ENCODE measurements around the gene CTNNBL1. TPM values are rescaled to one million over a fixed set of nuclear protein-coding genes. Genes with fewer than 3 reads are reported as not detected.

CTNNBL1 gene, protein sequence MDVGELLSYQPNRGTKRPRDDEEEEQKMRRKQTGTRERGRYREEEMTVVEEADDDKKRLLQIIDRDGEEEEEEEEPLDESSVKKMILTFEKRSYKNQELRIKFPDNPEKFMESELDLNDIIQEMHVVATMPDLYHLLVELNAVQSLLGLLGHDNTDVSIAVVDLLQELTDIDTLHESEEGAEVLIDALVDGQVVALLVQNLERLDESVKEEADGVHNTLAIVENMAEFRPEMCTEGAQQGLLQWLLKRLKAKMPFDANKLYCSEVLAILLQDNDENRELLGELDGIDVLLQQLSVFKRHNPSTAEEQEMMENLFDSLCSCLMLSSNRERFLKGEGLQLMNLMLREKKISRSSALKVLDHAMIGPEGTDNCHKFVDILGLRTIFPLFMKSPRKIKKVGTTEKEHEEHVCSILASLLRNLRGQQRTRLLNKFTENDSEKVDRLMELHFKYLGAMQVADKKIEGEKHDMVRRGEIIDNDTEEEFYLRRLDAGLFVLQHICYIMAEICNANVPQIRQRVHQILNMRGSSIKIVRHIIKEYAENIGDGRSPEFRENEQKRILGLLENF
- 10 to 100 TPM; 72.6 to 93.4 TPM for total RNA-seq

GRCh38 chr20:37693635-37694626, at the start of gene CTNNBL1:
CTNNBL1 (plus strand) TSS chr20:37694030; CDS start chr20:37694123, 93 bp downstream.
- no peaks in the 10 kb centered on the region for H3K9me3 Mint-ChIP-seq (ENCODE audit: low read depth)
- H3K36me3 Mint-ChIP-seq (ENCODE audit: low read depth), result peaks cover 16% of the 10 kb centered on the region
- ChIA-PET POLR2A (interaction anchor here (0.6 kb wide), 1 partner anchor 748 kb away, joined by 4 read pairs; no protein-coding TSS in a partner anchor), CTCF (no interaction called here)
- DNase-seq (peak; percentile 99), ATAC-seq (peak; percentile 98)
- intact Hi-C loops (cut with DNase I, micrococcal nuclease), result loop anchor here in 1 of 2 experiments (1.0 to 5.0 kb wide), 5 partner anchors 51 to 753 kb away; partner anchors contain the start of genes BLCAP, RPRD1B and TTI1
- H3K4me1 Mint-ChIP-seq, result peaks cover 31% of the 10 kb centered on the region
- peaks cover 14% of the 10 kb centered on the region for H3K27me3 Mint-ChIP-seq
- peak within 1 kb of the TSS; percentile 100 for H3K4me3 Mint-ChIP-seq
- H3K27ac Mint-ChIP-seq, result peak within 1 kb of the TSS; percentile 96

DNA sequence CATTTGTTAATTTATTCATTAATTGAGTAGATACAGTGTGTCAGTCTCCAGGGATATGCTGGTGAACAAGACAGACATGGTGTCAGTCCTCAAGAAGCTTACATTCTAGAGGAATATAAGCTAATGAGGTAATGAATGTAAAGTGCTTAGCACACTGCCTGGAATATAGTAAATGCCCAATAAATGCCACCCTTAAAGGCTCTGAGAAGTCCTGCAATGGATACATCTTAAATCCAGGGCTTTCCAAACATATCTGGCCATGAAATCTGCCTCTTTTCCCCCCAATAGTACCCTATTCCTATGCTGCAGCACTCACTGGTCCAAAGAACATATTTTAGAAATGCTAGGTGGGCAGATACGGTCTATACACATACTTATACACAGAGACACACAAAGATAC, 49.2 kb upstream of the CTNNBL1 start:
- peaks cover 44% of the 10 kb centered on the region for H3K27me3 Mint-ChIP-seq
- H3K36me3 Mint-ChIP-seq (ENCODE audit: low read depth), result no peaks in the 10 kb centered on the region
- H3K4me1 Mint-ChIP-seq, result peaks cover 4% of the 10 kb centered on the region
- ChIA-PET POLR2A (no interaction called here), CTCF (no interaction called here)
- DNase-seq (no peak), ATAC-seq (no peak)
- intact Hi-C loops (cut with DNase I, micrococcal nuclease), result loop anchor here in 1 of 2 experiments (5.0 kb wide), 1 partner anchor 82 kb away; no protein-coding TSS in a partner anchor
- no peak overlapping the region for H3K27ac Mint-ChIP-seq
- H3K4me3 Mint-ChIP-seq, result no peak overlapping the region
- H3K9me3 Mint-ChIP-seq (ENCODE audit: low read depth), result no peaks in the 10 kb centered on the region

- H3K4me1 Mint-ChIP-seq, result peaks cover 4% of the 10 kb centered on the region
- no peak for DNase-seq
- POLR2A ChIA-PET, result no interaction called here
- no peak for ATAC-seq
- H3K27ac Mint-ChIP-seq, result no peak overlapping the region
- CTCF ChIA-PET, result no interaction called here
- intact Hi-C loops (cut with DNase I, micrococcal nuclease), result loop anchor here in 1 of 2 experiments (5.0 kb wide), 1 partner anchor 86 kb away; no protein-coding TSS in a partner anchor
- H3K4me3 Mint-ChIP-seq, result no peak overlapping the region
- H3K36me3 Mint-ChIP-seq (ENCODE audit: low read depth), result no peaks in the 10 kb centered on the region
- H3K27me3 Mint-ChIP-seq, result peaks cover 20% of the 10 kb centered on the region
- no peaks in the 10 kb centered on the region for H3K9me3 Mint-ChIP-seq (ENCODE audit: low read depth)
Observed at GRCh38 chr20:37647946-37648345, 45.9 kb upstream of the CTNNBL1 start.

DNA sequence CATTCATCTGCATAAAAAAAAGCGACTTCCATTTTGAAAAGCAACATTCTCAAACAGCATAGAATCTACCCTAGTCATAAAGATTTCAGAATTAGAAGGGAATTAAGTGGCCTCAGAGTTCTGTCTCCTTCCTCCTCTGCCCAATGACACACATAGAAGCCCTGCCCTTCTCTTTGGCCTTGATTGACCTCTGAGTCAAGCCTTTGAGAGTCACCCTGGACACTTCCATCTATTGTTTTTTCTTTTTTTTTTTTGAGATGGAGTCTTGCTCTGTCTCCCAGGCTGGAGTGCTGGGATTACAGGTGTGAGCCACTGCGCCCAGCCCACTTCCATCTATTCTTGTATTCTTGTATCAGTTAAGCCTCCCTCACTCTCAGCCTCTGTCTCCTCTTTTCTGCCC, 44.8 kb upstream of the CTNNBL1 start:
- Mint-ChIP-seq H3K9me3 (ENCODE audit: low read depth) (no peaks in the 10 kb centered on the region), H3K4me3 (no peak overlapping the region), H3K27me3 (peaks cover 17% of the 10 kb centered on the region), H3K4me1 (no peaks in the 10 kb centered on the region), H3K36me3 (ENCODE audit: low read depth) (no peaks in the 10 kb centered on the region), H3K27ac (no peak overlapping the region)
- DNase-seq (no peak), ATAC-seq (no peak)
- ChIA-PET CTCF (interaction anchor here (0.7 kb wide), 1 partner anchor 1018 kb away, joined by 3 read pairs; no protein-coding TSS in a partner anchor), POLR2A (no interaction called here)
- intact Hi-C loops (cut with DNase I, micrococcal nuclease), result loop anchor here in 1 of 2 experiments (5.0 kb wide), 1 partner anchor 87 kb away; no protein-coding TSS in a partner anchor

- no peak overlapping the region for H3K4me3 Mint-ChIP-seq
- no peak for ATAC-seq
- intact Hi-C loops (cut with DNase I, micrococcal nuclease), result loop anchor here (5.0 to 10.0 kb wide), 3 partner anchors 88 to 252 kb away; partner anchors contain the start of gene VSTM2L (in 1 of the 2)
- H3K4me1 Mint-ChIP-seq, result no peaks in the 10 kb centered on the region
- DNase-seq, result no peak
- peaks cover 15% of the 10 kb centered on the region for H3K27me3 Mint-ChIP-seq
- ChIA-PET CTCF (no interaction called here), POLR2A (no interaction called here)
- H3K9me3 Mint-ChIP-seq (ENCODE audit: low read depth), result no peaks in the 10 kb centered on the region
- no peak overlapping the region for H3K27ac Mint-ChIP-seq
- H3K36me3 Mint-ChIP-seq (ENCODE audit: low read depth), result no peaks in the 10 kb centered on the region
Observed at GRCh38 chr20:37649676-37650370, 44.0 kb upstream of the CTNNBL1 start.

DNA sequence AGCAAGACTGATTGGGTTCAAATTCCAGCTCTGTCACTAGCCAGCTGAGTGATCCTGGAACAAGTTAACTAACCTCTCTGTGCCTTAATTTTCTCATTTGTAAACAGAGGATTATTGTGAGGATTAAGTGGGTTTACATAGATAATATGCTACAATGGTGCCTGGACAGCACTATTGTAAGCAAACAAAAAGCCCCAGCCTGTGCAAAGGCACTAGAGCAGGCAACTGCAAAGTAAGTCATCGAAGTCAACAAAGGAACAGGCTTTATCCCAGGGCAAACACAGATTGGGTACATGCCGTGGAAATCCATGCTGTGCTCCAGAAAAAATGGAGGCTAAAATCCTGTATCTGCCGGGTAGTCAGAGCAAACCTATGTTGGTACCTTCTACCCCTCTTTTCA, 43.2 kb upstream of the CTNNBL1 start:
- no peaks in the 10 kb centered on the region for H3K36me3 Mint-ChIP-seq (ENCODE audit: low read depth)
- intact Hi-C loops (cut with DNase I, micrococcal nuclease), result loop anchor here (5.0 to 10.0 kb wide), 2 partner anchors 244 to 252 kb away; partner anchors contain the start of gene VSTM2L (in 1 of the 2)
- no peak overlapping the region for H3K4me3 Mint-ChIP-seq
- DNase-seq (no peak), ATAC-seq (no peak)
- H3K27ac Mint-ChIP-seq, result no peak overlapping the region
- ChIA-PET POLR2A (no interaction called here), CTCF (interaction anchor here (1.0 kb wide), 1 partner anchor 570 kb away, joined by 4 read pairs; no protein-coding TSS in a partner anchor)
- H3K4me1 Mint-ChIP-seq, result no peaks in the 10 kb centered on the region
- peaks cover 13% of the 10 kb centered on the region for H3K27me3 Mint-ChIP-seq
- no peaks in the 10 kb centered on the region for H3K9me3 Mint-ChIP-seq (ENCODE audit: low read depth)

DNA sequence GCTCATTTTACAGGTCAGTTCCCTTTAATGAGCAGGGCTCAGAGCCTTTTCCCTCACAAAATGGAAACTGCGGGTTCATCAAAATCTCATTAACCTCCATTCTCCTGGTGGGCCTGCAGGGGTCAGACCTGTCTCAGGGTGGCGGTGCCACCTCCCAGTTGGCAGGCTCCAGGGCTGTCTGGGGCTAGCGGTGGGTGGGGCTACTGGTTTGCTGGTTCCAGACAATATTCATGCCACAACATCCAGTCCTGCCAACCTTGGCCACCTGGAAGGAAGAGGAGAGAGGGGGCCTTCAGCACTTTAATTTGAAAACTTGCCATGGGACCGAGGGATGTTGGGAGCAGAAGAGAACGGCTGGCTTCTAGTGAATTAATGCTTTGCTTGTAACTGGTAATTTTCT, 41.9 kb upstream of the CTNNBL1 start:
- Mint-ChIP-seq H3K27ac (no peak overlapping the region), H3K9me3 (ENCODE audit: low read depth) (no peaks in the 10 kb centered on the region), H3K4me1 (no peaks in the 10 kb centered on the region), H3K27me3 (peaks cover 9% of the 10 kb centered on the region), H3K4me3 (no peak overlapping the region), H3K36me3 (ENCODE audit: low read depth) (no peaks in the 10 kb centered on the region)
- ATAC-seq (peak; percentile 94), DNase-seq (peak; percentile 70)
- ChIA-PET CTCF (interaction anchor here (1.3 to 1.6 kb wide), 2 partner anchors 134 to 341 kb away, joined by 3 to 5 read pairs; no protein-coding TSS in a partner anchor), POLR2A (no interaction called here)
- intact Hi-C loops (cut with DNase I, micrococcal nuclease), result loop anchor here (1.0 to 10.0 kb wide), 4 partner anchors 243 to 569 kb away; partner anchors contain the start of gene VSTM2L (in 1 of the 2)

- H3K4me3 Mint-ChIP-seq, result no peak overlapping the region
- H3K4me1 Mint-ChIP-seq, result no peaks in the 10 kb centered on the region
- POLR2A ChIA-PET, result no interaction called here
- no peak overlapping the region for H3K27ac Mint-ChIP-seq
- H3K9me3 Mint-ChIP-seq (ENCODE audit: low read depth), result no peaks in the 10 kb centered on the region
- CTCF ChIA-PET, result no interaction called here
- intact Hi-C loops (cut with DNase I, micrococcal nuclease), result loop anchor here in 1 of 2 experiments (10.0 kb wide), 1 partner anchor 238 kb away; no protein-coding TSS in a partner anchor
- ATAC-seq, result no peak
- H3K36me3 Mint-ChIP-seq (ENCODE audit: low read depth), result no peaks in the 10 kb centered on the region
- DNase-seq, result no peak
- peaks cover 6% of the 10 kb centered on the region for H3K27me3 Mint-ChIP-seq
Observed at GRCh38 chr20:37656945-37657344, 36.9 kb upstream of the CTNNBL1 start.

- ATAC-seq (no peak), DNase-seq (no peak)
- ChIA-PET CTCF (interaction anchor here (0.6 to 0.7 kb wide), 2 partner anchors 57 to 234 kb away, joined by 3 read pairs; no protein-coding TSS in a partner anchor), POLR2A (no interaction called here)
- Mint-ChIP-seq H3K4me1 (no peaks in the 10 kb centered on the region), H3K9me3 (ENCODE audit: low read depth) (no peaks in the 10 kb centered on the region), H3K27me3 (peaks cover 6% of the 10 kb centered on the region), H3K36me3 (ENCODE audit: low read depth) (no peaks in the 10 kb centered on the region), H3K27ac (no peak overlapping the region), H3K4me3 (no peak overlapping the region)
- intact Hi-C loops (cut with DNase I, micrococcal nuclease), result loop anchor here in 1 of 2 experiments (10.0 kb wide), 1 partner anchor 237 kb away; no protein-coding TSS in a partner anchor
Observed at GRCh38 chr20:37657924-37658804, 35.7 kb upstream of the CTNNBL1 start.

GRCh38 chr20:37661519-37661918, 32.3 kb upstream of the CTNNBL1 start:
- Mint-ChIP-seq H3K9me3 (ENCODE audit: low read depth) (peaks cover 10% of the 10 kb centered on the region), H3K36me3 (ENCODE audit: low read depth) (no peaks in the 10 kb centered on the region), H3K27me3 (peaks cover 6% of the 10 kb centered on the region), H3K4me1 (no peaks in the 10 kb centered on the region), H3K4me3 (no peak overlapping the region), H3K27ac (no peak overlapping the region)
- ChIA-PET POLR2A (no interaction called here), CTCF (no interaction called here)
- no peak for DNase-seq
- intact Hi-C loops (cut with DNase I, micrococcal nuclease), result no loop called here
- no peak for ATAC-seq

Data from activated CD4-positive, alpha-beta T cell treated with anti-CD3 and anti-CD28 coated beads for 36 hours (primary cell).